GM19324 (cell line): ENCODE measurements around the gene MTX1.
"Not testable (repeated sequence)": the region's sequence is repeated elsewhere in the genome, so short reads cannot be mapped to it uniquely, and the experiment has no call there.

Experiments
- ATAC-seq: cut with Tn5 transposase; IDR thresholded peaks from one replicate; pipeline ENCODE4 v1.9.1; 2021; ENCODE audit warnings: mild to moderate bottlenecking, moderate library complexity; ENCODE audit not compliant: unreplicated experiment, low FRiP score

Gene MTX1

GRCh38 chr1:155205969-155206593, 2.4 kb upstream of the MTX1 start:
- ATAC-seq = no peak

GRCh38 chr1:155206891-155207805, 1.3 kb upstream of the MTX1 start:
- ATAC-seq = no peak

DNA sequence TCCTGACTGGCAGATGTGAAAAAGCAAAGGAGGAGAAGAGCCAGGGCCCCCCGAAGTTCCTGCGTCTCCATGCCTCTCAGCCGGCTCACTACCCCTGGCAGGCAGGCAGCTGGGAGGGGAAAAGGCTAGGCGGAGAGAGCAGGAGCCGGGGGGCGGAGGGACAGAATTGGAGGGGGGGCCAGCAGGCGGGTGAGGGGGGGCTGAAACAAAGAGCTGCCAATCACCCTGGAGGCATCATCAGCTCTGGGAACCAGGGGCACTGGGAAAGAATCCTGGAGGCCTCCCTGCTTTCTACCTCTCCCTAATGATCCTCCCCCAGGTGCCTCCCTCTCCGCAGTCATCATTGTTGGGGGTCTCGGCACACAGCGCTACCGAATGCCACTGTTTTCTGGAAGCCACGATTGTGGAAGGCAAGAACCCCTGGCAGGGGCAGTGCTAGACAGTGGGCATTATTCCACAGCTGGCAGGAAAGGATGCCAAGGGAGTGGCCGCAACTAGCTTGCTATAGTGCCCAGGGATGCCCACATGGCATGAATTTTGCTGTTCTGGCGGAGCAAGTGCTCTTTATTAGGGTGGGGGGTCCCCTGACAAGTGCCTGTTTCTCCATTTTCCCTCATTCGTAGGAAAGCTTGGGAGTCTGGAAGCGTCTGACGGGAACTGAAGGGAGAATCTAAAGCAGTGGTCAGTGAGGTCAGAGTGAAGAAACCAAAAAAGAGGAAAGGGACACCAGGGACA, 522 bp upstream of the MTX1 start, which contains the start of gene THBS3:
TSS of gene THBS3 (minus strand) at position 92 of the 735 bp plus-strand sequence. CDS start at position 71, 21 bp downstream.
- no peak for ATAC-seq

DNA sequence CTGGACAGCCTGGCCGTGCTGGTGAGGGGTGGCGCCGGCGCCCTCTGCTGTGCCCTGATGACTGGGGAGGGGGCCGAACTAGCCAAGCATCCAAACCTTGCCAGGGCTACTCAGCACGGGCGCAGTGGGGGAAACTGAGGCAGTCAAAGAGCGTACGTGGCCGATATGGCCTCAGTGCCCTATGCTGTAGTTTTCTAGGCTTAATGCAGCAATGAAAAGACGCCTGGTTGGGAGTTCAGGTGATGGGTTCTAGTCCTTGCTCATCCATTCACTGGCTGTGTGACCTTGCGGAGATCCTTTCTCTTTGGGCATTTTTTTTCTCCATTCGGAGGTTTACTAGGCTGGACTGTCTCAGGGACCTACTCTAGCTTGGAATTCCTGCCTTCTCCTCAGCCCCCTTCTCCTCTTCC, 822 bp downstream of the MTX1 start:
- ATAC-seq = no peak

- no peak for ATAC-seq
These were observed 2.0 kb downstream of the MTX1 start for GRCh38 chr1:155210314-155211104.

- not testable (repeated sequence) for ATAC-seq
These were observed 3.0 kb downstream of the MTX1 start for GRCh38 chr1:155211381-155212050.

- ATAC-seq = not testable (repeated sequence)
These were observed 3.6 kb downstream of the MTX1 start for GRCh38 chr1:155212051-155212440.

DNA sequence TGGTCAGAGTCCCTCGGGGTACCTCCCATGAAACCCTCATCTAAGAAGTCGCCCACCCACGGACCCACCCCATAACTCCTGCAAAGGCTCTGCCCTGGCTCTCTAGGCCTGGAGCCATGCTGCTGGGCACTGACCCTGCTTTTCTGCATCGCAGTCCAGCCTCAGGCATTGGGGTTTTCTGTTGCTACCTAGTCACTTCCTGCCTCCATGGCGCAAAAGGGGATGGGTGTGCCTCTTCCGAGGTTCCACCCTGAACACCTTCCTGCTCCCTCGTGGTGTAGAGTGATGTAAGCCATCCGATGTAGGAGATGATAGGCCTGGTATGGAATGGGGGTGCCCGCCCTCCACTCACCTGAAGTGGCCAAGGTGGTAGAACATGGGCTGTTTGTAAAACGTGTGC, 6.2 kb downstream of the MTX1 start:
- ATAC-seq = not testable (repeated sequence)

DNA sequence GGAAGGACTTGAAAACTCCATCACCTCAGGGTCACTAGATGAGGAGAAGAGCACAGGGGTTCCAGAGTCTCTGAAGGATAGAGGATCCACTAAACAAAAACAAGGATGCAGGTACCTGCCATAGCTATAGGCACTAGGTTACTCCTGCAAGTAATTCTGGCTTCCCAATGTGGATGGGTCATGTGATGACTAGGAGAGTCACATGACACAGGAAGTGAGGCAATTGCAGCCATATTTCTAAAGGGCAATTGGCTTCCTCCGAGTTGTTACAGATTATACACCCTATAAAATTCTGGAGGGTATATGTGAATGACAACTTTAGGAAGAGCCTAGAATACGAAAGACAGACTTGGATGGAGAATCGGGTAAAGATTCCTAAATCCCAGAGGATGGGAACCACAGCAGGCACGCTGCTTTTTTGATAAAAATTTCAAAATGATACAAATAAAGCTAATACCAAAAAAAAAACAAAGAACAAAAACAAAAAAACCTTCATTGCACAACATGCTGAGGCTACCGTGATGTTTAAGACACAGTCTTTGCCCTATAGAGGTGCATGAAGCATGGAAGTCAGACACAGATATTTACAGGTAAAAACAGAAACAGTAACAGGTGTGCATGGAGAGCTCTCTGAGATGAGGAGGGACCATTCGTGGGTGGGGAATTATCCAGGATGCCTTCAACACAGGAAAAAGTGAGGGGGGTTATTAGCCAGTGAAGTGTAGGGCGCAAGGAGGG, 10.5 kb downstream of the MTX1 start:
- no peak for ATAC-seq

- no peak for ATAC-seq
These were observed 11.1 kb downstream of the MTX1 start for GRCh38 chr1:155219592-155220031.

GRCh38 chr1:155220211-155220965, 11.9 kb downstream of the MTX1 start:
- ATAC-seq = not testable (repeated sequence)

- no peak for ATAC-seq
These were observed 14.6 kb downstream of the MTX1 start for GRCh38 chr1:155223047-155223446.

DNA sequence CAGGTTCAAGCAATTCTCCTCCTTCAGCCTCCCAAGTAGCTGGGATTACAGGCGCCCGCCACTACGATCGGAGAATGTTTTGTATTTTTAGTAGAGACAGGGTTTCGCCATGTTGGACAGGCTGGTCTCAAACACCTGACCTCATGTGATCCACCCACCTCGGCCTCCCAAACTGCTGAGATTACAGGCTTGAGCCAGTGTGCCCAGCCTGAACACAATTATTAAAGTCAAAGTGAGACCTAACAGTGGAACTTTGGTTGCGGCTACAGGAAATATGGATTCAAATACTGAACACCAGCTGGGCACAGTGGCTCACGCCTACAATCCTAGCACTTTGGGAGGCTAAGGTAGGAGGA, 16.9 kb downstream of the MTX1 start:
- not testable (repeated sequence) for ATAC-seq

- ATAC-seq = no peak
These were observed 17.9 kb downstream of the MTX1 start for GRCh38 chr1:155226188-155226909.

DNA sequence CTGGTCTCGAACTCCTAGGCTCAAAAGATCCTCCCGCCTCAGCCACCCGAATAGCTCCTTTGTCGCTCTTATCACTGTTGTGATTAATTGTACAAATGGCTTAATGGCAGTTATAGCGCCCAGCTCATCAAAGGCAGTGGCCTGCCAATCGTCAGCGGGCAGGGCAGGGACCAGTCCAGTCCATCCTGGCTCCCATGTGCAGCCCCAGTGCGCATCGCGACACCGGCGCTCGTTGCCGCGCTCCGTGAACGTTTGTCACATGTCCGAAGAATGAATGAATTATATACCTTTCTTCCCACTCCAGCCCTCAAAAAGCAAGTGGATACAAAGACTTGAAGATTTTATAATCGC, 18.4 kb downstream of the MTX1 start:
- ATAC-seq = no peak

DNA sequence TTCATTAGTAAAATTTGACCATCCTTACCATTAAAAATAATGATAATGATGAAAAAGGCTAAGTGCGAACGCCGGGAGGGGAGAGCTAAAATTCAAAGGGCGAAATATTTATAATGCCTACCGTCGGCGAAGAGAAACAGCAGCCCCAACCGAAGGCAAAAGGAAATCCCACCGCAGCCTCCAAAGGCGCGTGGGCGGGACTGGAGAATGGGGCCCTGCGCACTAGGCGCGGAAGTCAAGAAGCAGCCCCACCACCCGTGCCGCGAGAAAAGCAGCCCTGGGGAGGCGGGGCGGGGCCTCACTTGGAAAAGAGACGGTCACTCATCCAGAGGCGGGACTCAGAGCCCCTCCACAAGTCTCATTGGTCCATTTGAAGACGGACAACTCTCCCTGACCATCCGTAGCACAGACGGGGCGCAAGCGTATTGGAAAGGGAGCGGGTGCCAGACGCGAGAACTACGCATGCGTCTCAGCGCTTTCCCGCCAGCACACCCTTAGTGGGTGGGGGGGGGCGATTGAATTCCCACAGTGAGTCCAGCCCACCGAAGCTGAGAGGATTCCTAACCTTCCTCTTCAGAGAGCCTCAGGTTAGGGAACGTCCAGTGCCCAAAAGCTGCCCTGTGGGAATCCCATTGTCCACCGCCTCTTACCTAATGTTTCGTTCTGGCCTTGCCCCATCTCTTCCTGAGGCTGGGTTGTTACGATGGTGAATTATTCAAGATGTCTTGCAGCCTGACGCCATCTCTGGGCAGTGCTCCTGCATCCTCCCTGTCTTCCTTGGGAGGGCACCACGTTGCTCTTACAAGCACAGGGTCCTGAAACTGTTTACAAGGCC, 19.0 kb downstream of the MTX1 start:
- peak; percentile 94 for ATAC-seq

DNA sequence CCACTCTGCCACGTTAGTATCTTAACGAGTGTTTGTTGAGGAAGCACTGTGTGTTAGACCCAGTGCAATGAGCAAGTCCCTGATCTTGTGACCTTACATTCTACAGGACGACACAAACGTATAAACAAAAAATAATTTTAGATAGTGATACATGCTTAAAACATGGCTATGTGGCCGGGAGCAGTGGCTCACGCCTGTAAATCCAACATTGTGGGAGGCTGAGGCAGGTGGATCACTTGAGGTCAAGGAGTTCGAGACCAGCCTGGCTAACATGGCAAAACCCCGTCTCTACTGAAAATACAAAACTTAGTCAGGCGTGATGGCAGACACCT, 19.6 kb downstream of the MTX1 start:
- no peak for ATAC-seq
